Retina (tissue), 1 donor: ENCODE data around the gene PPP2R2C.

ENCODE experiments used
- DNase-seq: peaks from one replicate; pipeline ENCODE4 v3.0.0-alpha.2; 2016

The PPP2R2C gene

GRCh38 chr4:6359536-6360308, 112.7 kb downstream of the PPP2R2C start:
- no peak for DNase-seq

GRCh38 chr4:6357476-6357875, 114.9 kb downstream of the PPP2R2C start:
- DNase-seq = no peak

GRCh38 chr4:6356076-6356560, 116.3 kb downstream of the PPP2R2C start:
- DNase-seq = no peak

- DNase-seq = no peak
Observed at GRCh38 chr4:6355052-6355451, 117.4 kb downstream of the PPP2R2C start.

GRCh38 chr4:6354626-6355025, 117.8 kb downstream of the PPP2R2C start:
- DNase-seq = no peak

- no peak for DNase-seq
Observed at GRCh38 chr4:6354119-6354518, 118.3 kb downstream of the PPP2R2C start.

- DNase-seq = no peak
Observed at GRCh38 chr4:6352031-6352692, 120.3 kb downstream of the PPP2R2C start.

DNA sequence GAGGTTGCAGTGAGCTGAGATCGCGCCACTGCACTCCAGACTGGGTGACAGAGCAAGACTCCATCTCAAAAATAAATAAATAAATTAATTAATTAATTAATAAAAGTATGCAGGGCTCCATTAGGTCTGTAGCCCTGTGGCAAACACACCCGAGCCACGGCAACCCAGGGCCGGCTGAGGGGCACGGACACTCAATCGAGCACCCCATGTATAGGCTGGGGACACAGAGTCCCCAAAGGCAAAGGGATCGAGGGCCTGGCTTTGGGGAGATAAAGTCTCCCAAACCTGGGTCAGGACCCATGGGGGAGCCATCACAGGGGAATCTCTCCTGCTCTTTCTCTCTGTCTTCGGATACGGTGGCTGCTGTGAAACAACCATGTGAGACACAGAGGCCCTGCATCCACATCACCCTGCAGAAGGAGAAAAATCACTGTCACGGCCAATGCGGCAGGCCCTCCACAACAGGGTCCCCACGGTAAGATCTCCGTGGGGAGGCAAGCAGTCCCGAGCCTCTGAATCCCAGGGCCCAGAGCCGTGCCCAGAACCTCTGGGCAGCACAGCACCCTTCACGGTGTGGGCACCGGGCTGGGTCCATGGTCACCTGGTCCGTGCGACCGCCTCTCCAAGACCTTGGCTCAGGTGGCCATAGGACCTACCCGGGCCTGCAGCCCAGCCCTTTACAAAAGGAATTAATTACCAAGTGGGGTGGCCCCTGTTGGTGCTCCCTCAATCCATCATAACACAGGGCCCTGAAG, 121.0 kb downstream of the PPP2R2C start:
- DNase-seq = no peak

- DNase-seq = no peak
Observed at GRCh38 chr4:6350646-6351045, 121.8 kb downstream of the PPP2R2C start.

DNA sequence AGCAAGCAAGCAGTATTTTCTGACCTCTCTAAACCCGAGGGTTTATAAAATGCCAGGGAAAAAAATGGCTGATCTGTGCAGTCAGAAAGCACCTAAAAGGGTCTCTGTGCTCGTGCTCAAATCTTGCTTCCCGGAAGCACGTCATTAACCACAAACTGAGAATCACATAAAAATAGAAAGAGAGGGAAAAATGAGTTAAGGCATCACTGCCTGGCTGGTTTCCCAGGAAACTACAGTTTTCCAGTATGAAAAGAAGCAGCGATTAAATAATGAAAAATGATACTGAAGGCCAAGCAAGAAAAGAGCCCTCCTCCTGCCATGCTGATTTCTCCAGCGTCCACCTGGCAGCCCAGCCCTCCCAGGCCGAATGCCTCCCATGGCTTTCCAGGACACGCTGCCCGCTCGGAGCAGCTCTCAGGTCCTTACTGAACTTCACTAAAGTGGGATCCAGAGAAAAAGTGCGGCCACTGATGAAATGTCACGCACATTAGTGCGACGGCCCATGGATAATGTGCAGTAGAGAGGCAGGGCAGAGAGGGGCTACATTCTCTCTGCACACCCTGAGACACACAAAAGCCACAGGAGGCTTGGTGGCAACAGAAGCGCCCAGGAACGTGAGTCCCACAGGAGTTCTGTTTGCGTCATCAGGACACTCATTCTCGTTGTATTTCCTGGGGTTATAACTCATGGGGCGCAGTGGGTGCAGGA, 122.4 kb downstream of the PPP2R2C start:
- DNase-seq = peak; percentile 59

DNA sequence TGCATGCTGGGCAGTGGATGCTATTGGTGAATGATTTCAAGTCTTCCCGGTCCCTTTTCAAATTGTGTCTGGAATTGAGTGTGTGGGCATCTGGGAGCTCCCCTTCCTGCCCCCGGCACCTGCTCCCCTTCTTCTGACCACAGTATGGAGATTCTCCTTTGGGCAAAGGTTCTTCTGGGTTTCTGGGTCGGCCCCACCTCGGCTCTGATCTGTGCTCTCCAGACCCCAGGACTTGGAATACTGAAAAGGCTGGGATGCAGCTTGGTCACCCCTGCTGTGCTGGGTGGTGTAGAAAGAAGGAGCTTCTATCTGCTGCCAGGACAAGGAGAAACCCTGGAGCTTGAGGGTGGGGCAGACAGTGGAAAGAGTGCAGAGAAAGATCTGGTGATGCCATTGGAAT, 124.0 kb downstream of the PPP2R2C start:
- DNase-seq = no peak

GRCh38 chr4:6347511-6348045, 124.8 kb downstream of the PPP2R2C start:
- no peak for DNase-seq

DNA sequence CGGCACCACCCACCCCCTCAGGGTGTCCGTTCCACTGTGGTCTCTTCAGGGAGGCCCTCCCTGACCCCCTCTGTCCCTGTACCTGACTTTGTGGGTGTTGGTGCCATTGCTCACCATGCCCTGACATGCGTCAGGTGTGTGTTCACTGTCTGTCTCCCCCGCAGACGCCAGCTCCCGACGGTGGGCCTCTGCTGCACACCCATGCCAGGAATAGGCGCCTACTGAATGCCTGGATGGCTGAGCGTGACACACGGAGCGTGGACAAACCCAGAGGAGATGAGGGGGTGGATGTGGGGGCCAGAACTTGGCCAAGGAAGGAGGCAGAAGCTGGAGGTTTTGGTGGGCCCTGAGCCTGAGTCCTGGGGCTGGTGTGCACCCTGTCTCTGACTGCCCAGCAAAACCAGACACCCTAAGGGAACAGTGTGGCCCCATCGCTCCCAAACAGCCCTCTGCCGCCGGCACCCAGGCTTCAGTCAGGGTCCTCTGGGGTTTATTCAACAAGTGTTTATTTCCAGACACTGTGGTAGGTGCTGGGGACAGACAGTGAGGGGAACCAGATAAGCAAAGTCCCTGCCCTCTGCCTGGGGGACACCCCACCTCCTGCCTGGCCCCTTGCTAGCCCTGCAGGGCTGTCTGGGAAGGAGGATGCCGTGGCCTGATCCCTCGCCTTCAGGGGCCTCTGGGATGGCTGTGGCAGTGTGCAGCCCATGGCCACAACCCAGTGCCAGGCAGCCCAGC, 125.9 kb downstream of the PPP2R2C start:
- DNase-seq = no peak

DNA sequence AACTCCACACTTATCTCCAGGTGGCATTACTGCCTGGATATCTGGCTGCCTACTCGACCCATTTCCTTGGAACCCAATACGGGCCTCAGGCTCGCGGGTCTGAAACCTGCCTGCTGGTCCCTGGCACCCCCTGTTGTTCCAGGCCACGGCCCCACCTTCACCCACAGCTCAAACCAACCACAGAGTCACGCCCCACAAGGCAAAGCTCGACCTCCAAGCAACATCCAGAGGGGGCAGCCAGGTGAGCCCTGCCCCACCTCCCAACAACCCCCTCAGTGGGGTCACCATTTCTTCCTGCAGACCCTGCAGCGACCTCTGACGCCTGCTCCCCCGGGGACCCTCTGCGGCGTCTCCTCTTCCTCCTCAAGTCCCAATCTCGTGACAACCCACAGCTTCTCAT, 126.5 kb downstream of the PPP2R2C start:
- DNase-seq = no peak

DNA sequence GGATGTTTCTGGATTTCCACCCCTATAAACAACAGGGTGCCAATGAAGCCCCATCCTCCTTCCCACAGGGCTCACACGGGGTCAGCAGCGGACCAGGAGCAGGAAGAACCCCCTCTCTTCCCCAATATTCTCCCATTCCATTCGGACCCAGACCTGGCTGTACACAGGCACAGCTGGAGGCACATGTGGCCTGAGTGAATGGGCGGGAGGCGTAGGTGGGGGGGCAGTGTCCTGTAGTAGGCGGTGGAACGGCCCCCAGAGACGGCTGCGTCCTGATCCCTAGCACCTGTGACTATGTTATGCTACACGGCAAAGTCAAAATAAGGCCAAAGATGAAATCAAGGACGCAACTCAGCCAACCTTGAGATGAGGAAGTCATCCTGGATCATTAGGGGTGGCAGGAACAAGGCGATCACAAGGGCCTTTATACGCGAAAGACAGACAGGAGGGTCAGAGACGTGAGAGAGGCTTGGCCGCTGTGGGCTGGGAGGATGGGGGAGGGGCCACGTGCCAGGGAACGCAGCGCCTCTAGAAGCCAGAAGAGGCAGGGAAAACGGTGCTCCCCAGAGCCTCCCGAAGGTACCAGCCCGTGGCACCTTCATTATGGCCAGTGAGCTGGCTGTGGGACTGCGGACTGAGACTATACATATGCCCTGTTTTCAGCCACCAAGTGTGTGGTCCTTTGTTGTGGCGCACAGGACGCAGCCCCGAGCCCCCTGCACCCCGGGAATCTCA, 127.2 kb downstream of the PPP2R2C start:
- no peak for DNase-seq

DNA sequence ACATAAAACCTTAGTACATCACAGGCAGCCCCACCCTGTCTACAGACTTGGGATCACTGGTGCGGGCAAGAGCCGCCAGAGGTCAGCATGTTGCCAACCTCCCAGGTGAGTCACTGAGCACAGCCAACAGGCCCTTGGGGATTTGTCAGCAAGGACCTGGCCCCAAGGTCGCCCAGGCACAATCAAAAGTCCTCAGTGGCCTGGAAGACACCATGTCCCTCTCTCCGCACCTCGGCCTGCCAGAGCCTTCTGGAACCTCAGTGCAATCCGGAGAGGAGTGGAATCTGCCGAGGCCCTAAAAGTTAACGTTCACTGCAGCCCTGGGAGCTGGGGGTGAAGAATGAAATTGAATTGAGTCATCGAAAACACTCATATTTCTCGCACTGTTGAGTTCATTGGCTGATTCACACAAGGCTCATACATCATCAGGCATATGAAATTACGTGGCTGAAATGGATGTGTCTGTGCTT, 128.4 kb downstream of the PPP2R2C start:
- no peak for DNase-seq

DNA sequence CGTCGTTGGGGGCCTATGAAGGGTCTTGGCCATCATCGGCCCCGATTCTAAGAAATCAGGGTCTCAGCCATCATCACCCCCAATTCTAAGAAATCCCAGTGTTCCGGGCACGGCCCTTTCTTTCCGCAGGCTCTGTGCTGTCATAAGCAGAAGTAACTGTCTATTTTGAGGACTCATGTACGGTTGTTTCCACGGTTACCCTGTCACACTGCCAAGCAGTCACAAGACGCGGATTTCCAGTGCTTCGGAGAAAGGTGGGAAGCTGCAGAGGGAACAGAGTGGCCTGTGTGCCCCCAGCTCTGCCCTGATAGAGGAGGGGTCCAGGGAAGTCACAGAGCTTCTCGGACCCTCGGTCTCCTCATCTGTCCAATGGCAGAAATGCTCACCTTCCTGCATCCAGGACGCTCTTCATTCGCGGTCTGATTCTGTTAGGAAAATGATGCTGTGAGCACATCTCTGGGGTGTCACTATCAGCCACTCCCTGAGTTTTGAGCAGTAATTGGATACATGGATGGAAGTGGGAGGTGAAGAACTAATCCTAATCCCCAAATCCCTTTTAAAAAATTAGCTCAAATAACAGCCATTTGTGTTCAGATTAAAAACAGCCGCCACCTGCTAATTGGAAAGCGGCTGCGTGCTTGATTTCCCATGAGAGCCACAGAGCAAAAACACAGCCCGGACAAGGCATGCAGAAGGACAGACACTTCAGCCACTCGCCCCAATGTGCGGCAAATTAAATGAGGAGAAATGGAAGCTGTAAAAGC, 129.7 kb downstream of the PPP2R2C start:
- DNase-seq = no peak

DNA sequence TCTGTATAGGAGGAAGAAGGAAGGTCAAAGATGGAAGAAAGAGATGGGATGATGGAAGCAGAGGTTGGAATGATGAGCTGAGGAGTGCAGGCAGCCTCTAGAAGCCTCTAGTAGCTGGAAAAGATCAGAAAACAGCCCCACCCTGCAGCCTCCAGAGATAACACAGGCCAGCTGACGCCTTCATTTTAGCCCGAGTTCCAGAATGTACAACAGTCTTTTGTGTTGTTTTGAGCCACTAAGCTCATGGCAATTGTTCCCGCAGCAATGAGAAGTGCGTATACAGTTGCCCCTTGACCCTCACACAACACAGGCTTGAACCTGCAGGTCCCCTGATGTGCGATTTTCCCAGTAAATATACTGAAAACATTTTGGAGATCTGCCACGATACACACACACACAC, 130.7 kb downstream of the PPP2R2C start:
- DNase-seq = no peak

- DNase-seq = no peak
Observed at GRCh38 chr4:6340446-6341015, 131.9 kb downstream of the PPP2R2C start.
